Right cardiac atrium (tissue), 5 donors: ENCODE data around the gene TFPI. TPM values are rescaled to one million over a fixed set of nuclear protein-coding genes. Genes with fewer than 3 reads are reported as not detected.
"Not testable (repeated sequence)": the region's sequence is repeated elsewhere in the genome, so short reads cannot be mapped to it uniquely, and the experiment has no call there.

Experiments
- ATAC-seq, 2 donors: fragments of 200-7000 bp; cut with Tn5 transposase; one replicate each; pipeline versions ENCODE4 v1.8.0 to v1.9.1; 2020; ENCODE audit warnings: moderate library complexity in 2 of 2, mild to moderate bottlenecking in 1 of 2
- DNase-seq, 3 donors: peaks; one replicate each; pipeline ENCODE4 v3.0.0-alpha.2; 2020
- H3K27ac ChIP-seq: one replicate; pipeline ENCODE4 v1.5.1; 2013; ENCODE audit warnings: mild to moderate bottlenecking, low read length, control low read depth, moderate library complexity
- H3K27me3 ChIP-seq: one replicate; pipeline ENCODE4 v1.6.1; 2013; ENCODE audit not compliant: control insufficient read depth, insufficient read depth
- H3K4me1 ChIP-seq: one replicate; pipeline ENCODE4 v1.6.1; 2013; ENCODE audit warnings: low read length; ENCODE audit not compliant: control insufficient read depth, insufficient read depth
- H3K4me3 ChIP-seq: one replicate; pipeline ENCODE4 v1.5.1; 2013; ENCODE audit warnings: low read length, control low read depth
- H3K9me3 ChIP-seq: one replicate; pipeline ENCODE4 v1.6.1; 2013; ENCODE audit warnings: low read length; ENCODE audit not compliant: control insufficient read depth
- WGBS: extraction: QIAGEN DNeasy Blood & Tissue Kit; methylation state at CpG from one replicate; pipeline ENCODE4 v1.1.7; 2013; 5-methylcytosine and 5-hydroxymethylcytosine counted together
- intact Hi-C, 4 donors: fragments of 100-400 bp; cut with DNase I; formaldehyde crosslinking; loops; one replicate each; pipeline versions ENCODE4 v1.11.0 to v1.14.0; 2022 to 2023
- polyA plus RNA-seq: library from polyadenylated mRNA; stranded (reverse); fragments of 200-250 nt; gene quantifications from one replicate; pipeline ENCODE4 v1.2.3, GENCODE V29; 2013
- total RNA-seq, 4 donors: library from RNA; stranded (reverse); fragmentation: NEBNext Ultra II Directional; extraction: Animal tissue kit (Norgen Biotek cat#: 25700); gene quantifications; one replicate each; pipeline ENCODE4 v1.2.1, GENCODE V29; 2021
- donor health status: healthy with polysubstance abuse.
- donor health status: DM: no; HTN: yes; CAD: no.
- donor health status: DM: no; HTN: no; CAD: no.
- donor health status: DM: no; HTN: yes; CAD: no; lungs with severe emphysema.
- donor health status: DM: yes; HTN: yes; CAD: no.

TFPI gene
- total and polyA plus RNA-seq, 5 donors: 27.1 to 62.7 (median 42.7) TPM

- Histone ChIP-seq H3K27me3 (no peaks in the 10 kb centered on the region), H3K4me3 (no peak overlapping the region), H3K27ac (no peak overlapping the region), H3K4me1 (no peaks in the 10 kb centered on the region), H3K9me3 (no peaks in the 10 kb centered on the region)
- DNase-seq: no peak
- intact Hi-C loops: no loop called here
- no peak for ATAC-seq
Measured at GRCh38 chr2:187526792-187527191, 27.4 kb downstream of the TFPI start.

- ATAC-seq: no peak
- no peaks in the 10 kb centered on the region for H3K9me3 ChIP-seq
- WGBS: 71% methylated on average over 1 of the region's 1 CpG
- H3K27me3 ChIP-seq: no peaks in the 10 kb centered on the region
- intact Hi-C loops: no loop called here
- H3K4me1 ChIP-seq: no peaks in the 10 kb centered on the region
- H3K4me3 ChIP-seq: no peak overlapping the region
- DNase-seq: no peak
- no peak overlapping the region for H3K27ac ChIP-seq
Measured at GRCh38 chr2:187525163-187525900, 28.9 kb downstream of the TFPI start.

GRCh38 chr2:187523325-187523724 lies 30.9 kb downstream of the TFPI start:
- intact Hi-C loops: no loop called here
- no peaks in the 10 kb centered on the region for H3K27me3 ChIP-seq
- H3K4me1 ChIP-seq: no peaks in the 10 kb centered on the region
- no peaks in the 10 kb centered on the region for H3K9me3 ChIP-seq
- no peak overlapping the region for H3K27ac ChIP-seq
- no peak for DNase-seq
- H3K4me3 ChIP-seq: no peak overlapping the region
- no peak for ATAC-seq

GRCh38 chr2:187520121-187520624 lies 34.1 kb downstream of the TFPI start:
- H3K4me3 ChIP-seq: no peak overlapping the region
- no peaks in the 10 kb centered on the region for H3K27me3 ChIP-seq
- H3K4me1 ChIP-seq: no peaks in the 10 kb centered on the region
- H3K27ac ChIP-seq: no peak overlapping the region
- ATAC-seq (no peak), DNase-seq (no peak)
- intact Hi-C loops: no loop called here
- WGBS: 97% methylated on average over 7 of the region's 7 CpGs
- H3K9me3 ChIP-seq: no peaks in the 10 kb centered on the region

GRCh38 chr2:187519419-187520120 lies 34.7 kb downstream of the TFPI start:
- no peak for DNase-seq
- WGBS: 86% methylated on average over 7 of the region's 7 CpGs
- intact Hi-C loops: no loop called here
- Histone ChIP-seq H3K27ac (no peak overlapping the region), H3K27me3 (no peaks in the 10 kb centered on the region), H3K4me3 (no peak overlapping the region), H3K4me1 (no peaks in the 10 kb centered on the region), H3K9me3 (no peaks in the 10 kb centered on the region)
- ATAC-seq: no peak

- H3K27ac ChIP-seq, DNase-seq, ATAC-seq, intact Hi-C loops, H3K4me1 ChIP-seq, H3K9me3 ChIP-seq, H3K4me3 ChIP-seq, H3K27me3 ChIP-seq: not testable (repeated sequence)
- 93% methylated on average over 1 of the region's 1 CpG for WGBS
Measured at GRCh38 chr2:187517750-187518361, 36.4 kb downstream of the TFPI start.

- H3K27me3 ChIP-seq, H3K4me1 ChIP-seq, H3K9me3 ChIP-seq, H3K27ac ChIP-seq, ATAC-seq, H3K4me3 ChIP-seq, DNase-seq, intact Hi-C loops: not testable (repeated sequence)
- 90% methylated on average over 15 of the region's 15 CpGs for WGBS
Measured at GRCh38 chr2:187516630-187517510, 37.4 kb downstream of the TFPI start.

GRCh38 chr2:187514930-187515329 lies 39.3 kb downstream of the TFPI start:
- Histone ChIP-seq H3K27ac (no peak overlapping the region), H3K4me1 (no peaks in the 10 kb centered on the region), H3K4me3 (no peak overlapping the region), H3K27me3 (no peaks in the 10 kb centered on the region), H3K9me3 (no peaks in the 10 kb centered on the region)
- ATAC-seq (no peak), DNase-seq (no peak)
- intact Hi-C loops: no loop called here
- WGBS: 96% methylated on average over 4 of the region's 4 CpGs

- intact Hi-C loops, H3K9me3 ChIP-seq, DNase-seq, ATAC-seq, H3K4me3 ChIP-seq, H3K4me1 ChIP-seq, H3K27ac ChIP-seq, H3K27me3 ChIP-seq: not testable (repeated sequence)
- WGBS: 95% methylated on average over 6 of the region's 6 CpGs
Measured at GRCh38 chr2:187514235-187514829, 39.9 kb downstream of the TFPI start.

- H3K9me3 ChIP-seq, H3K4me3 ChIP-seq, ATAC-seq, H3K4me1 ChIP-seq, intact Hi-C loops, H3K27me3 ChIP-seq, H3K27ac ChIP-seq, DNase-seq: not testable (repeated sequence)
- 90% methylated on average over 5 of the region's 5 CpGs for WGBS
Measured at GRCh38 chr2:187513460-187514234, 40.6 kb downstream of the TFPI start.
